Cardiac septum (tissue), 1 donor: Measurements from ENCODE around the gene PPDPF. TPM values are rescaled to one million over a fixed set of nuclear protein-coding genes. Genes with fewer than 3 reads are reported as not detected.

ENCODE experiments used
- DNase-seq: peaks from one replicate; pipeline ENCODE4 v3.0.0-alpha.2; 2020; ENCODE audit warnings: low spot score
- intact Hi-C: fragments of 100-400 bp; cut with DNase I; formaldehyde crosslinking; loops from one replicate; pipeline ENCODE4 v1.14.0; 2022
- total RNA-seq: library from RNA; stranded (reverse); fragmentation: NEBNext Ultra II Directional; extraction: Animal tissue kit (Norgen Biotek cat#: 25700); gene quantifications from one replicate; pipeline ENCODE4 v1.2.1, GENCODE V29; 2021
- donor health status: DM: no; HTN: no; CAD: no.

PPDPF gene
- total RNA-seq, 1 donor from 2014 or later = 438 TPM

DNA sequence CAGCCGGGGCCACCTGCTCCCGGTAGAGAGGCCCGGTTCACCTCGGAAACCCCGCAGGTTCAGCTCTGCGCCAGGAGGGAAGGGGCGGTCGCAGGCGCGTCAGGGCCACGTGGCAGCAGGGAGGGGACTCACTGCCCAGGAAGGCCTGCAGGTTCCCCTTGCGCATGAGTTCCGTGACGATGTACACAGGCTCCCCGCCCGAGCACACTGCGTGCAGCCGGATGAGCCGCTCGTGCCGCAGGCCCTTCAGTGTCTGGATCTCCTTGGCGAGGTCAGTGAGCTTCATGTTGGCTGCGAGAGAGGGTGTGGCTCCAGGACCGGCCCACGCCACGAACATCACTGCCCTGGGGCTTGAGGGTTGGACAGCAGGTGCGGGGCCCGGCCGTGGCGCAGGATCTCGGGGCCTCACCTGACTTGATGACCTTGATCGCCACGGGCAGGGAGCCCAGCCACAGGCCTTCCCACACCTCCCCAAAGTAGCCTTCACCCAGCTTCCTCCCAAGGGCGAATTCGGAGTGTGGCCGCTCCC lies 21.5 kb downstream of the PPDPF start:
- intact Hi-C loops = no loop called here
- DNase-seq = no peak

DNA sequence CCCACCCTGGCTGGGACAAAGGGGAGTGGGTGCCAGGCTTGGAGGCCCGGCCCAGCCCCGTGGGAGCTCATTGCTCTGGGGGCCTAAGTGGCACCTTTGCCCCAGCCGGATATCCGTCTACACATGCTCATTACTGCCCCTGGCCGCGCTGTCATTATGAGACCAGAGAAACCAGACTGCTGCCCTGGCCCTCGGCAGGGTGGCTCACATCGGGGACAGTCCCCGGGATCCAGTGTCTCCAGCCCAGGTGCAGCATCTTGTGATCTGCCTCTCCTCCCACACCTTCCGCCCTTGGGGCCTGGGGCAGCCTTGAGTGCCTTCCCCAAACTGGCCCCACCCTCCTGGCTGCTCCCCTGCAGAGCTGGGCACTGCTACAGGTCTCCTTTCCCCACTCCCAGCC lies 22.1 kb downstream of the PPDPF start:
- intact Hi-C loops = no loop called here
- no peak for DNase-seq

DNA sequence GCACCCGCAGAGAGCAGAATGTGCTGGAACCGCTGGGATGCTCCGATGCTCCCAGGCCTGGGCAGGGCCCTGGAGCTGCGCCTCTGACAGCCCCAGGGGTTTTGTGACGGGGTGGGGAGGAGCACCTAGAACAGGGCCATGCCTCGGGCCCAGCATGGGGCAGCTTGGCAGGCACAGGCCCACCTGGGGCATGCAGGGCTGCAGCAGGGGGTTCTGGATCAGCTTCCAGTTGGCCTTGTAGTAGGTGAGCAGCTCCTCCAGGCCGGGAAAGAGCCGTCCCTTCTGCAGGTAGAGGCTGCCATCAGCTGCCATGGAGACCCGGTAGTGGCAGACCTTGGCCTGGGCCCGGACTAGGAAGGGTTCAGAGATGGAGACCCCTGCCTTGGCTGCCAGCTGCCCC lies 22.6 kb downstream of the PPDPF start:
- DNase-seq = no peak
- intact Hi-C loops = no loop called here

DNA sequence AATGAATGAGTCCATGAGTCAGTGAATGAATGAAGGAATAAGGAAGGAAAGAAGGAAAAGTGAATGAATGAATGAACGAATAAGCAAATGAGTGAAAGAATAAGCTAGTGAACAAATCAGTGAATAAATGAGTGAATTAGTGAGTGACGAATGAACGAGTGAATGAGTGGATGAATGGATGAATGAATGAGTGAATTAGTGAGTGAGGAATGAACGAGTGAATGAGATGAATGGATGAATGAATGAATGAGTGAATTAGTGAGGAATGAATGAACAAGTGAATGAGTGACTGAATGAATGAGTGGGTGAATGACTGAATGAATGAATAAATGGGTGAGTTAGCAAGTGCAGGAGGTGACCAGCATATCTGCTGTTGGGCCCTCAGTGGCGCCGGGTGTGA lies 23.2 kb downstream of the PPDPF start:
- intact Hi-C loops = no loop called here

DNA sequence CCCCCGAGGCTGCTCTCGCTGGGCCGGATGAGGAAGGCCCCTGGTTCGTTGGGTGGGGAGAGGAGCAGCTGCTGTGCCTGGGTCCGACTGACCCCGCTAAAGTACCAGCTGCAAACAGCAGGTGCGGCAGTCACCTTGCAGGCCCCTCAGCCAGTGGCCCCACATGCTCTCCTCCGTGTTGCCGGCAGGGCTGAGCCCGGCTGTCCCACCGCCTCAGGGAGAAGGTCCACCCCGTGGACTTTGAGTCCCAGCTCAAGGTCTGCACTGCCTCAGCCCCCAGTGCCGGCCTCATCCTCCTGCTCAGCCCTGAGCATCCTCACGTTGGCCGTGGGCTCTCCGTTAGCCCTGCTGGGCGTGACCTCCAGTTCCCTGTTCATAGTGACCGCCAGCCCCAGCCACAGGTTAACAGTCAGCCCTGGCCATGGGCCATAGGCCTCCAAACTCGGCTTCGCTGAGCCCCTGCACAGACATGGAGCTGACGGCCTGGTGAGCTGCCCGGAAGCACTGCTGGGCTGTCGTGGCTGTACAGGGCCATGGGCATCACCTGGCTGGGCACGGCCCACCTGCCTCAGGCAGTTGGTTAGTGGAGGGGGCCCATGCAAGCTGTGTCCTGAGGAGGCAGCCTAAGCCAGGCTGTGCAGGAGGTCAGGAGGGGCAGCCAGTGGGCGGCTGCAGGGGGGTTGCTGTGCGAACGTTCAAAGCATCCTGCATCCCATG lies 23.8 kb downstream of the PPDPF start:
- intact Hi-C loops = no loop called here
- no peak for DNase-seq

More for the DNA sequence above, 23.2 kb downstream of the PPDPF start:
- DNase-seq = no peak

DNA sequence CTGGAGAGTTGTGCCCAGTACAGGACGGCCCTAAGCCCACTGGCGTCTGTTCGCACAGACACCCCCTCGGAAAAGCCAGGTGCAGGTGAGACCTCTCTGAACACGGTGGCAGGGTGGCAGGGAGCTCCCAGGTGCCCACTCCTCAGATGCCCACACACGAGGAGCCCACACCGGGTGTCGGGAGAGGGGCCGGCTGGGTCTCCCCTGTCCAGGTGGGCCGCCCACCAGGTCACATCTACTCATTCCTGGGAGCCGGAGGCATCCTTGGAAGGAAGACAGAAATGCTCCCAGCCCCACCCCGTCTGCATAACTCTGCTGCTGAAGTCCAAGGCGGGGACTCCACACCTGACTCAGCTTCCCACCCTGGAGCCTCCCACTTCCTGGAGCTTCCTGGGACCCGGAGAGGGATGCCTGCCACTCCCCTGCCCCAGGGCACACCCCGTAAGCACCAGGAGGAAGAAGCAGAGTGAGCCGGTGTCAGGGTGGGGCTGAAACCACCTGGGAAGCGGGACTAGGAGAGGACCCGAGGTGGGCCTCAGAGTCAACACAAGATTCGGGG lies 24.5 kb downstream of the PPDPF start:
- DNase-seq = no peak

DNA sequence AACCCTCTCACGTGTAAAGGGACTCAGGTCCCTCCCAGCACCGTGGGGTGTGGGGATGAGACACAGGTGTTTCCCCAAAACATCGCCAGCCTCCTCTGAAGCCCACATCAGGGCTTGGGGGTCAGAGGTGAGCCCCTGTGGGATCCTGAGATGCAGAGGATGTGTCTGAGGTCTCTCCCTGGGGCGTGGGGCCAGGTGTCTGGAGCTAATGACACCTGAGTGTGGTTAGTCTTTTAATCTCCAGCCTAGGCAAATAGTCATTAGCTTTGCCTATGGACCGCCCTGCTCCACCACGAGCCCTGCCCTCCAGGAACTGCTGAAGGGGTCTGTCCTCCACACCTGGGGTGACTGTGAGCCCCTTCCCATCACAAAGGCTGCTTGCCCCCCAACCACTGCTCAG lies 25.2 kb downstream of the PPDPF start:
- intact Hi-C loops = no loop called here

More for the DNA sequence above, 24.5 kb downstream of the PPDPF start:
- intact Hi-C loops = no loop called here

DNA sequence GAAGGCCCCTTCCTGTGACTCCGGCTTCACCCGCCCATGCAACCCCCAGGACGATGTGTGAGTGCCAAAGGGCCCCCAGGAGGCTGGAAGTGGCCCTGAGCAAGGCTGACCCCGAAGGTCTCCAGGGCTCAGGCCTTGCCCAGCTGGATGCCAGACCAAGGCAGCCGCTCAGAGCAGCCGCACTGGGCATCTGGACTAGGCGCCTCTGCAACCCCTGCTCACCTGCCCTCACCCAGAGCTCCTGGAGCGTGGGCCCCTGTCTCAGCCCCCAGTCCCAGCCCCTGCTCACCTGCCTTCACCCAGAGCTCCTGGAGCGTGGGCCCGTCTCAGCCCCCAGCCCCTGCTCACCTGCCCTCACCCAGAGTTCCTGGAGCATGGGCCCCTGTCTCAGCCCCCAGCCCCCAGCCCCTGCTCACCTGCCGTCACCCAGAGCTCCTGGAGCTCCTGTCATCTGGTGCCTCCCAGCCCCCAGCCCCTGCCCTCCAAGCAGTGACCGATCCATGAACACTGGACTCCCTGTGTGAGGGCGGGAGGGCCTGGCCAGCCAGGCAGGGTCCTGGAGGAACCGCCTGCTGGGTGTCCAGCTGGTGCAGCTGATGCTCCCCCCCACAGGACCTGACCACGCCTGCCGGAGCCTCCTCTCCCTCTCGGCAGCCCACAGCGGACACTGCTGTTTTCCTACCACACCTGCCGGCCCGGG lies 25.8 kb downstream of the PPDPF start:
- no peak for DNase-seq
- intact Hi-C loops = no loop called here

More for the DNA sequence above, 25.2 kb downstream of the PPDPF start:
- DNase-seq = no peak

DNA sequence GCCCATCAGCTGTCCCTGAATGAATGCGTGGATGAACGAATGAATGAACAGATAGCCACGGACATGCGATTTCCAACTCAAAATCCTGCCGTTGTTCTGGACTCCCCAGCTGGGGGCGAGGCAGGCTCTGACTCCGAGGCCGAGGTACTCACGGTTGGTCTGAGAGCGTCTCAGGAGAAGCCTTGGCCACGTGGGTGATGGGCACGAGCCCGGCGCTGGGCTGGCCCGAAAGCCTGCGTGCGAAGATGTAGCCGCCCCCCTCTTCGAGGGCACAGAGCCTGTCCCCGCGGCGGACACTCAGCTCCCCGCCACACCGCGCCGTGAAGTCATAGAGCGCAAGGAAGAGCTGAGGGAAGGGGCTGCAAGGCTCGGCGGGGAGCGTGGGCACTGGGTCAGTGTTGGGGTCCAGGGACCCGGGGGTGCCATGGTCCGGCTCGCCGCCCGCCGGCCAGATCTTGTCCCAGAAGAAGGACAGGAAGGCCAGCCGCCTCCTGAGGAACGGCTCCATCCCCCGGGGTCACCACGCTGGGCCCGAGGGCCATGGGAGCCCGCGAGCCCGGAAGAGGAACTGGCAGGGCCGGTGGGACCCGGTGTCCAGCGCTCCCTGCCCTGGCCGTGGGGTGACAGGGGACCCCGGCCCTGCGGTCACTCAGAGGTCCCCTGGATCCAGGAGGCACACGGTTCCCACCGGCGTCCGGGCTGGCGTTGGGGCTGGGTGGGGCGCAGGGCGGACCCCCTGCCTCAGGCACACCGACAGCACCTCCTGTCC lies 26.6 kb downstream of the PPDPF start:
- DNase-seq = no peak
- intact Hi-C loops = no loop called here

DNA sequence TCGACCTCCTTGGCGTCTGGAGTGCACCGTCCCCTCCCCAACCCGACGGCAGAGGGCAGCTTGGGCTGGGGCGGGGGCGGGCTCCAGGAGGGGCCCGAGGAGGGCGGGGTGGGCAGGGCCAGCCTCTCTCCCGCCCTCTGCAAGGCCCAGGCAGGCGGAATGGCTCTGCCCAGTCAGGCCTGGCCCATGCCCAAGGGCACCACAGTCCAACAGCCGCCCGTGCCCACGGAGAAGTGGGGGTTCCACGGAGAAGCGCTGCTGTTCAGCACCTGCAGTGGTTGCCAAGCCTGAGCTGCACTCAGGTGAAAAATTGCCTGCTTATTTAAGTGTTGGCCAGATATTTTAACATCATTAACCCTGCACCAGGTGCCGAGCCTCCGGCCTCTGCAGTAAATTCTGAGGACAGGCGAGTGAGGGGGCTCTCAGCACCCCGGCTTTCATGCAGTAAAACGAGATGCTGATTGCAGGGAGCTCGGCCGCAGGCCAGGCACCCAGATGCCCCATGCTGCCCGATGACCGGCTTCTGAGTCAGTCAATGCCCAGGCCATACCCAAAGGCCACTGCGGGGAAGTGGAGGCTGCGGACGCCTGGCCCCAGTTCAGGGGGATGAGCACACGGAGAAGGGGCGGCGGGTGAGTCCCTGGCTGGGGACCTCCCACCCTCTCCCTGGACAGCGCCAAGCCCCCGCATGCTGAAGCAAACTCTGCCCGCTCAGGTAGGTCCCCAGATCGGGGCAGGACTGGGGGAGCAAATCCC lies 27.3 kb downstream of the PPDPF start, which contains the start of gene SRMS:
Gene SRMS, minus strand, starts transcription at position 25 of the 756 bp plus-strand sequence. CDS start 286 bp downstream, outside the sequence.
- no peak for DNase-seq
- intact Hi-C loops = no loop called here

DNA sequence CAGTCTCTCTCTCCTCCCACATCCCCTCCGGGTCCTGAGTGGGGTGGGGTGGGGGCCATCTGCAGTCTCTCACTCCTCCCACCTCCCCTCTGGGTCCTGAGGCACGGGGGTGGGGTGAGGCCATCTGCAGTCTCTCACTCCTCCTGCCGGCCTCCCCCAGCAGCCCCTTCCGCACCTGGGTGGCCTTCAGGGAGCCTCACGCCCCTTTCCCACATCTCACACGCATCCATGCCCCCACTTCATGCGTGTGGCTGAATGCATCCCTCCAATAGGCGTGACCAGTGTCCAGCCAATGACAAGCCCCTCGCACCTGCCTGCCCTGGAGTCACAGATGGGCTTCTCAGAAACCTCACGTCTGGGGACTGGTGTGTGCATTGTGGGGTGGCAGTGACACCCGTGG lies 28.0 kb downstream of the PPDPF start:
- intact Hi-C loops = no loop called here
- no peak for DNase-seq

DNA sequence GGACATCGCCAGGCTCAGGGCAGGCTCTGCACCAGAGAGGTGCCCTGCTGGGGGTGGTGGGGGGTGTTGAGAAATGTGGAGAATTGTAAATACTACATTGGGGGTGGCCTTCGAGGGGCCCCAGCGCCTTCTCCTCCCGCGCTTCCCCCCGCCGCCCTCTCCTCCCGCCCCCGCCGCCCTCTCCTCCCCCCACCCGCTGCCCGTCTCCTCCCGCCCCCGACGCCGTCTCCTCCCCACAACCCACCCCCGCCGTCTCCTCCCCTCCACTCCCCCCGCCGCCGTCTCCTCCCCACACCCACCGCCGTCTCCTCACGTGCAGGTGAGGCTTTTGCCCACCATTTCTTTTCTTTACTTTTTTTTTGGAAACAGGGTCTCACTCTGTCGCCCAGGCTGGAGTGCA lies 28.5 kb downstream of the PPDPF start:
- no peak for DNase-seq

DNA sequence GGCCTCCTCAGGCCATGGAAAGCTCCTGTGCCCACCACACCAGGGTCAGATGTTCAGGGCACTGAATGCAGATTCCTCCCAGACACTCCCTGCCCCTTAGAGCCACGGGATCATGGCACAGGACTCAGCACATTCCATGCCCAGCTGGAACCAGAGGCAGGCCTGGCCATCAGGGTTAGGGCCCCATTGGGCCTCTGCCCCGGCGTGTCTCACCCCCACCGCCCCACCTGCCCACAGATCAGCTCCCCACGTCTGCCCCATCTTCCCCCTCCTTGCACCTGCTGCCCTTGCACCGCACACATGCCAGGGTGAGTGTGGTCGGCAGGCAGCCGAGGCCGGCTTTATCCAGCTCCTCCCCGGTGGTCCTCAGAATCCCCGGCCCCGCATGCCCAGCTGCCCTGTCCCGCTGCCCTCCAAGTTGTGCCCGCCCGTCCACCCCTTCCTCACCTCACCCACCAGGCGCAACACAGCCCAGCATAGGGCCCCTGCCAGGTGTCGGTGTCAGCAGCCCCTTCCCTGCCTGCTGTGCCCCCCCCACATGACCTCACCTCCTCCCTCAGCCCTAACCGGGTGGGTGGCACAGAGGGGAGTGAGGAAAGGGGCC lies 29.2 kb downstream of the PPDPF start:
- DNase-seq = no peak
- intact Hi-C loops = no loop called here

More for the DNA sequence above, 28.5 kb downstream of the PPDPF start:
- intact Hi-C loops = no loop called here

DNA sequence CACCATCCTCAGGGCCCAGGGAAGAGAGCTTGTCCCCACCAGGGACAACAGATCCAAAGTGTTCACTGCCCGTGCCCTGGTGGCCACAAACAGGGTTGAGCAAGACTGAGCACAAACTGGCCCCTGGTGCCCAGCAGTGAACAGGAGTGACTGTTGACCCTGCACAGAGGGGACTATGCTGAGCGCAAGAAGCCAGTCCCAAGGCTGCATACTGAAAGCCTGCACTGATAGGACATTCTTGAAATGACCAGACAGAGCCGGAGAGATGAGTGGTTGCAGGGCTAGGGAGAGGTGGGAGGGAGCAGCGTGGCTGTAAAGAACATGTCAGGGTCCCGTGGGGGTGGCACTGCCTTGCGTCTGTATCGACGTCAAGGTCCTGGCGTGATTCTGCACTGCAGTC lies 30.5 kb downstream of the PPDPF start:
- no peak for DNase-seq
- intact Hi-C loops = no loop called here

DNA sequence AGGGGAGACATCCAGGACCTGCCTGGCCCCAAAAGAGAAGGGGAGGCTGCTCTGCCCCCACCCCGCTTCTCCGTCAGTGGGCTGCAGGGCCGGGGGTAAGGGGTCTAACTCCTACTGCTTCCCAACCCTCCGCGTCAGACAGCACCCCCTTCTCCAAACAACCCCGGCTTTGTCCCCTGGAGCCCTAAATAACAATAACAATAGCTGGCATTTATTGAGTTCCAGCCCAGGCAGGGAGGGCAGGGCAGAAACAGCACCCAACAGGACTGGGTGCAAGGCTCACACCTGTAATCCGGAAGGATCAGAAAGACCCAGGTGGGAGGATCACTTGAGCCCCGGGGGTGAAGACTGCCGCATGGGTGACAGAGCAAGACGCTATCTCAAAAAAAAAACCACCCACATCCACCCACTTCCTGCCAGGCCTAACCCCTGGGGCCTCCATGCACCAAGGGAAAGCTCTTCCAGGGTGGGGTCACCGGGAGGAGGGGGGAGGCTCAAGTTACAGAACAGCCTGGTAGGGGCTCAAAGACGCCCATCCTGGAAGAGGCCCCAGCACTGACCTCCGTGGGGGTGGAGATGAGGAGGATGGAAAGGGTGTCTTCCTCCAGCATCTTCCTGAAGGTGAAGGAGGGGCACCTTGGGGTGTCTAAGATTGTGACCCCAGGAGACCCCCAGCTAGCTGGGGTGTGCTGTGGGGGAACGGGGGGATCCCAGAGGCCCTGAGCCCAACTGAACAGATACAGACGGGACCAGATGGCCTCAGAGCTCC lies 32.1 kb downstream of the PPDPF start:
- DNase-seq = no peak
- intact Hi-C loops = no loop called here

DNA sequence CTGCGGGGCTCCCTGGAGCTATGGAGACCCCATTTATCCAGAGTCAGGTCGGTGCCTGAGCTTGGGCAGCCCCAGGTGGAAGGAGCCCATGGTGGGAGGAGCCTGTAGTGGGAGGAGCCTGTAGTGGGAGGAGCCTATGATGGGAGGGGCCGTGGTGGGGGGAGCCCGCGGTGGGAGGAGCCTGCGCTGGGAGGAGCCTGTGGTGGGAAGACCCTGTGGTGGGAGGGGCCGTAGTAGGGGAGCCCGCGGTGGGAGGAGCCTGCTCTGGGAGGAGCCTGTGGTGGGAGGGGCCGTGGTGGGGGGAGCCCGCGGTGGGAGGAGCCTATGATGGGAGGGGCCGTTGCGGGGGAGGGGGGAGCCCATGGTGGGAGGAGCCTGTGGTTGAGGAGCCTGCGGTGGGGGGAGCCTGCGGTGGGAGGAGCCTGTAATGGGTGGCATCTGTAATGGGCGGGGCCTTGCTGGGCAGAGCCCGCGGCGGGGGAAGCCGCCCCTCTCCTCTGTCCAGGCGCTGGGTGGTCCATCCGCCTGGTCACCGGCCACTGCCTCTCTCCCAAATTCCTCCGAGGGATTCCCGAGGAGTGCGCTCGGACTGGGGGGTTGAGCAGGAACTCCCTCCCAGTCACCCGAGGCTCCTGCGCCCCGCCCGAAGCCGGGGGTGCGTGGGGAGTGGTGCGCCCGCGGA lies 32.8 kb downstream of the PPDPF start:
- intact Hi-C loops = no loop called here
- peak; percentile 89 for DNase-seq

DNA sequence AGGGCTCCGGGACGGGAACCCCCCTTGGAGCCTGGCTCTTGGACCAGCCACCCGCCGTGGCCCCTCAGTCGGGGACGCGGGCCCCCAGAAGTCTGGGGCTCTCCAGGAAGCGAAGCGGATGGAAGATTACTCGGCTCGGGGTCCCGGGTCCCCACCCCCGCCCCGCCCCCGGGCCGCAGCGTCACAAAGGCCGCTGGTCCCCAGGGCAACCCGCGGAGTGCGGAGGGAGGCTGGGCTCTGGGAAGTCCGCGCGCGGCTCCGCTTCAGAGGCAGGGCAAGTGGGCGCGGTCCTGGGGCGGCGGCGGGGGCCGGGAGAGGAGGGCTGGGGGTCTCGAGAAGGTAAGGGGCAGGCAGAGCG lies 33.3 kb downstream of the PPDPF start, which contains the start of gene FNDC11:
Gene FNDC11, plus strand, starts transcription at position 227 of the 358 bp plus-strand sequence. CDS start 1,505 bp downstream, outside the sequence.
- intact Hi-C loops = no loop called here
- DNase-seq = no peak
